GM19193 (cell line): ENCODE data around the gene IFNGR1.

Source experiments
- POLR2A ChIP-seq: IDR thresholded peaks from 4 replicates; pipeline ENCODE4 v1.6.1; 2011; ENCODE audit not compliant: insufficient read depth, insufficient read length; ENCODE audit errors: extremely low read depth

The IFNGR1 gene

GRCh38 chr6:137202078-137202477 lies 17.1 kb downstream of the IFNGR1 start:
- TF ChIP-seq POLR2A = no peak

- TF ChIP-seq POLR2A = no peak
Observed at GRCh38 chr6:137201006-137201405, 18.2 kb downstream of the IFNGR1 start.

GRCh38 chr6:137200288-137200687 lies 18.9 kb downstream of the IFNGR1 start:
- no peak for TF ChIP-seq POLR2A

- TF ChIP-seq POLR2A = no peak
Observed at GRCh38 chr6:137197684-137198645, 21.2 kb downstream of the IFNGR1 start.

GRCh38 chr6:137193256-137194070 lies 25.7 kb downstream of the IFNGR1 start:
- TF ChIP-seq POLR2A = no peak

- TF ChIP-seq POLR2A = no peak
Observed at GRCh38 chr6:137192821-137193220, 26.4 kb downstream of the IFNGR1 start.

- TF ChIP-seq POLR2A = no peak
Observed at GRCh38 chr6:137191670-137192069, 27.5 kb downstream of the IFNGR1 start.

- TF ChIP-seq POLR2A = no peak
Observed at GRCh38 chr6:137191236-137191635, 27.9 kb downstream of the IFNGR1 start.

- TF ChIP-seq POLR2A = no peak
Observed at GRCh38 chr6:137190583-137191094, 28.5 kb downstream of the IFNGR1 start.

- TF ChIP-seq POLR2A = no peak
Observed at GRCh38 chr6:137188855-137189254, 30.3 kb downstream of the IFNGR1 start.

- no peak for TF ChIP-seq POLR2A
Observed at GRCh38 chr6:137185290-137185689, 33.9 kb downstream of the IFNGR1 start.

- no peak for TF ChIP-seq POLR2A
Observed at GRCh38 chr6:137182654-137183073, 36.5 kb downstream of the IFNGR1 start.

- no peak for TF ChIP-seq POLR2A
Observed at GRCh38 chr6:137181891-137182653, 37.1 kb downstream of the IFNGR1 start.

GRCh38 chr6:137177611-137178010 lies 41.6 kb downstream of the IFNGR1 start:
- no peak for TF ChIP-seq POLR2A
